Endothelial cell of umbilical vein (primary cell): ENCODE results near the gene TCIRG1. TPM values are rescaled to one million over a fixed set of nuclear protein-coding genes. Genes with fewer than 3 reads are reported as not detected.

Experiments used
- BruUV-seq: library from RNA; stranded (reverse); fragments of 400-500 nt; replicated peaks from 2 replicates; lab custom pipeline; 2021; lab: Mats Ljungman, UMichigan
- CTCF ChIA-PET: fragments of 300-600, 350-600 bp; sonication (Branson Sonifier 250); formaldehyde crosslinking; loops from one replicate; lab custom pipeline; 2021; ENCODE audit warnings: antibody characterized with exemption, inconsistent platforms; lab: Charles Lee
- POLR2A ChIA-PET: fragments of 300-600, 350-600 bp; sonication (Branson Sonifier 250); formaldehyde crosslinking; loops from one replicate; lab custom pipeline; 2021; ENCODE audit warnings: antibody characterized with exemption, inconsistent platforms; lab: Charles Lee
- DNase-seq: peaks from one replicate; pipeline ENCODE4 v3.0.0-alpha.2; 2011; ENCODE audit warnings: low read depth, low spot score
- FAIRE-seq: peaks from 2 replicates; lab custom pipeline; 2011; peaks lifted over from hg19 to GRCh38; lab: Jason Lieb, UNC
- H2AFZ ChIP-seq: 2 replicates; pipeline ENCODE4 v1.6.0; 2012; ENCODE audit warnings: low read depth, low read length, control low read depth, inconsistent platforms
- H3K27ac ChIP-seq: 2 replicates; pipeline ENCODE4 v1.5.1; 2011; ENCODE audit warnings: low read depth, mild to moderate bottlenecking, control low read depth, low read length, moderate library complexity; ENCODE audit not compliant: insufficient read depth
- H3K27me3 ChIP-seq, 2 experiments: 2 replicates each; pipeline versions ENCODE4 v1.6.0 to v1.6.1; 2011; ENCODE audit warnings: low read length in 2 of 2, mixed read lengths in 1 of 2; ENCODE audit not compliant: control insufficient read depth in 2 of 2, insufficient read depth in 2 of 2
- H3K36me3 ChIP-seq, 2 experiments: 2 replicates in 1 of 2; 3 replicates in 1 of 2; pipeline ENCODE4 v1.5.1; 2011; ENCODE audit warnings: low read length in 2 of 2, mild to moderate bottlenecking in 1 of 2, moderate library complexity in 1 of 2; ENCODE audit not compliant: control insufficient read depth in 2 of 2, insufficient read depth in 2 of 2; ENCODE audit errors: extremely low read depth in 1 of 2
- H3K4me1 ChIP-seq: 3 replicates; pipeline ENCODE4 v1.5.1; 2011; ENCODE audit warnings: mild to moderate bottlenecking, low read length; ENCODE audit not compliant: control insufficient read depth, insufficient read depth; ENCODE audit errors: extremely low read depth
- H3K4me2 ChIP-seq: 2 replicates; pipeline ENCODE4 v1.6.1; 2011; ENCODE audit warnings: low read length, control low read depth, mixed read lengths; ENCODE audit not compliant: insufficient read depth
- H3K4me3 ChIP-seq, 3 experiments: fragments of 200-600 bp in 1 of 3; sonication (generic), shearing (Covaris generic) in 1 of 3; replicated peaks in 1 of 3; 2 replicates each; pipeline ENCODE4 v1.5.1; 2011 to 2016; ENCODE audit warnings: control low read depth in 3 of 3, low read length in 3 of 3, mild to moderate bottlenecking in 2 of 3, inconsistent platforms in 1 of 3, low read depth in 1 of 3, moderate library complexity in 1 of 3; ENCODE audit not compliant: insufficient read depth in 1 of 3
- H3K79me2 ChIP-seq: 2 replicates; pipeline ENCODE4 v1.6.0; 2012; ENCODE audit warnings: low read length, inconsistent platforms; ENCODE audit not compliant: control insufficient read depth, insufficient read depth
- H3K9ac ChIP-seq: replicated peaks from 2 replicates; pipeline ENCODE3; 2011; ENCODE audit warnings: low read length, control low read depth; ENCODE audit not compliant: insufficient read depth; ENCODE audit errors: extremely low read depth
- H3K9me1 ChIP-seq: replicated peaks from 3 replicates; pipeline ENCODE4 v1.6.0; 2011; ENCODE audit warnings: mild to moderate bottlenecking, low read length; ENCODE audit not compliant: control insufficient read depth, insufficient read depth; ENCODE audit errors: extremely low read depth
- H3K9me3 ChIP-seq: replicated peaks from 2 replicates; pipeline ENCODE4 v1.5.1; 2012; ENCODE audit warnings: low read length, inconsistent platforms; ENCODE audit not compliant: control insufficient read depth, insufficient read depth
- H4K20me1 ChIP-seq: replicated peaks from 2 replicates; pipeline ENCODE3; 2011; ENCODE audit warnings: mild to moderate bottlenecking, low read length; ENCODE audit not compliant: control insufficient read depth, insufficient read depth; ENCODE audit errors: extremely low read depth
- CTCF ChIP-seq, 2 donors: IDR thresholded peaks; 1 replicate in 1 of 2; 2 replicates in 1 of 2; pipeline ENCODE4 v1.5.1; 2011; ENCODE audit warnings: low read length in 2 of 2, mild to moderate bottlenecking in 2 of 2, moderate library complexity in 2 of 2, control low read depth in 1 of 2, inconsistent platforms in 1 of 2, low read depth in 1 of 2; ENCODE audit not compliant: insufficient read depth in 1 of 2; ENCODE audit errors: extremely low read depth in 1 of 2
- EZH2 ChIP-seq: IDR thresholded peaks from 2 replicates; pipeline ENCODE4 v1.6.1; 2012; ENCODE audit warnings: borderline replicate concordance, low read depth, mild to moderate bottlenecking, moderate library complexity, low read length, inconsistent platforms; ENCODE audit not compliant: severe bottlenecking
- FOS ChIP-seq: IDR thresholded peaks from 2 replicates; pipeline ENCODE4 v1.6.1; 2011; ENCODE audit warnings: mild to moderate bottlenecking, low read length, moderate library complexity, borderline replicate concordance; ENCODE audit not compliant: insufficient read depth
- GATA2 ChIP-seq: IDR thresholded peaks from 2 replicates; pipeline ENCODE4 v1.7.0; 2011; ENCODE audit warnings: low read depth, mild to moderate bottlenecking, moderate library complexity, mixed read lengths, low read length; ENCODE audit not compliant: insufficient read length, insufficient read depth
- JUN ChIP-seq: IDR thresholded peaks from 2 replicates; pipeline ENCODE4 v1.6.1; 2011; ENCODE audit warnings: borderline replicate concordance, low read depth; ENCODE audit not compliant: insufficient read length, insufficient read depth
- MAX ChIP-seq: IDR thresholded peaks from 2 replicates; pipeline ENCODE4 v1.6.1; 2011; ENCODE audit not compliant: insufficient read depth, insufficient read length
- MYC ChIP-seq: IDR thresholded peaks from one replicate; pipeline ENCODE4 v1.6.1; 2011; ENCODE audit warnings: mild to moderate bottlenecking, low read depth, low read length
- POLR2A ChIP-seq: IDR thresholded peaks from 2 replicates; pipeline ENCODE4 v1.6.1; 2012; ENCODE audit warnings: low read depth, mild to moderate bottlenecking, control low read depth, low read length
- POLR2AphosphoS5 ChIP-seq: IDR thresholded peaks from 2 replicates; pipeline ENCODE4 v1.6.1; 2012; ENCODE audit warnings: low read depth, mild to moderate bottlenecking, control low read depth, low read length, moderate library complexity; ENCODE audit not compliant: insufficient read depth
- dilution Hi-C: fragments of 300-500 bp; cut with MboI; formaldehyde crosslinking; loops from one replicate; pipeline ENCODE4 v1.15.0; 2019; ENCODE audit warnings: low sequenced_read_pairs; ENCODE audit not compliant: extremely low pct_ligation_motif_present
- intact Hi-C: fragments of 100-400 bp; cut with micrococcal nuclease; formaldehyde crosslinking; loops from one replicate; pipeline ENCODE4 v1.10.0; 2022
- polyA plus RNA-seq, 4 experiments: library from polyadenylated mRNA; depleted of rRNA in 3 of 4; stranded (reverse) in 3 of 4; unstranded in 1 of 4; fragments of >200 nt; gene quantifications; 2 replicates each; pipeline versions ENCODE4 v1.2.1 to v1.2.3, GENCODE V29; 2011 to 2012; ENCODE audit warnings: missing spikeins in 1 of 4
- total RNA-seq: library from RNA; stranded (reverse); gene quantifications from 2 replicates; pipeline ENCODE4 v1.2.3, GENCODE V29; 2021

TCIRG1 gene
- total and polyA plus RNA-seq, 2 donors (not counting 3 experiments of a cell fraction or from before 2014, with no cell fraction given), result 134 to 183 TPM

DNA sequence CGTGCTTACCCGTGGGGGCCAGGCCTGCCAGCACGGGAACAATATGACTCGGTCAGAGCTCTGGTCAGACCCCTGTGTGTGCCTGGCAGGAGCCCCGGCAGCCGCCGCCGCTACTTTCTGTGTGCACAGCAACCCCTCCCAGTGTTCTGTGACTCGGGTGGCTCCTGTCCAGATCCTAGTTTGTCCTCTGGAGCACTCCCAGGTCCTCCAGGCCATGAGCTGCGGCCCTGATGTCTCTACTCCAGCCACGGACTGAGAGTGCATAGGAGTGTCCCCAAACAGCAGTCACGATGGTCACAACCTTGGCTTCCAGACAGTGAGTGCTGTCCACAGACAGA lies 5.1 kb upstream of the TCIRG1 start:
- H4K20me1 ChIP-seq, result no peaks in the 10 kb centered on the region
- ChIA-PET POLR2A (no interaction called here), CTCF (no interaction called here)
- no peak for TF ChIP-seq GATA2
- TF ChIP-seq CTCF (IDR thresholded peaks at IDR 0.05; ENCODE audit: extremely low read depth in 1 of 2, insufficient read depth in 1 of 2, low read depth in 1 of 2, low read length in 2 of 2), result no peak
- no peak for TF ChIP-seq MAX
- TF ChIP-seq POLR2AphosphoS5, result no peak
- H3K27ac ChIP-seq, result no peak overlapping the region
- H3K79me2 ChIP-seq, result peaks cover 18% of the 10 kb centered on the region
- no peak for DNase-seq
- dilution Hi-C loops (no loop called here), intact Hi-C loops (no loop called here)
- no peak overlapping the region for H3K4me3 ChIP-seq
- no peak for FAIRE-seq
- H2AFZ ChIP-seq, result no peak overlapping the region
- H3K4me1 ChIP-seq, result peaks cover 23% of the 10 kb centered on the region
- H3K36me3 ChIP-seq, result peaks cover 0 to 19% of the 10 kb centered on the region in 2 experiments
- H3K9ac ChIP-seq, result no peak overlapping the region
- no peaks in the 10 kb centered on the region for H3K27me3 ChIP-seq
- no TSS peak for BruUV-seq
- no peak overlapping the region for H3K4me2 ChIP-seq
- no peaks in the 10 kb centered on the region for H3K9me3 ChIP-seq
- no peaks in the 10 kb centered on the region for H3K9me1 ChIP-seq

GRCh38 chr11:68035266-68035876 lies 3.5 kb upstream of the TCIRG1 start:
- CTCF ChIA-PET, result no interaction called here
- intact Hi-C loops (loop anchor here (5.0 kb wide), 1 partner anchor 172 kb away; no protein-coding TSS in a partner anchor), dilution Hi-C loops (no loop called here)
- Histone ChIP-seq H3K4me3 (no peak overlapping the region), H3K9me1 (no peaks in the 10 kb centered on the region), H3K27me3 (no peaks in the 10 kb centered on the region), H4K20me1 (no peaks in the 10 kb centered on the region), H3K4me1 (peaks cover 25% of the 10 kb centered on the region), H2AFZ (no peak overlapping the region), H3K27ac (no peak overlapping the region), H3K9ac (no peak overlapping the region), H3K4me2 (no peak overlapping the region), H3K36me3 (peaks cover 0 to 19% of the 10 kb centered on the region in 2 experiments), H3K79me2 (peaks cover 28% of the 10 kb centered on the region), H3K9me3 (no peaks in the 10 kb centered on the region)
- DNase-seq (no peak), FAIRE-seq (no peak)
- POLR2A ChIA-PET, result no interaction called here
- BruUV-seq, result no TSS peak
- TF ChIP-seq CTCF (IDR thresholded peaks at IDR 0.05; ENCODE audit: extremely low read depth in 1 of 2, insufficient read depth in 1 of 2, low read depth in 1 of 2, low read length in 2 of 2), result no peak
- TF ChIP-seq MAX, result no peak
- TF ChIP-seq EZH2, result no peak
- TF ChIP-seq POLR2A, result no peak
- TF ChIP-seq POLR2AphosphoS5, result no peak
- no peak for TF ChIP-seq MYC
- TF ChIP-seq JUN, result no peak
- TF ChIP-seq FOS, result no peak
- no peak for TF ChIP-seq GATA2
